CD4-positive, alpha-beta memory T cell (primary cell): ENCODE measurements around the gene APOA5. TPM values are rescaled to one million over a fixed set of nuclear protein-coding genes. Genes with fewer than 3 reads are reported as not detected.

Experiments used
- CTCF ChIA-PET: fragments of 350-600 bp; sonication (Branson Sonifier 250); formaldehyde crosslinking; loops from one replicate; lab custom pipeline; 2021; ENCODE audit warnings: inconsistent platforms; ENCODE audit not compliant: partially characterized antibody; lab: Charles Lee
- POLR2A ChIA-PET: fragments of 350-600 bp; sonication (Branson Sonifier 250); formaldehyde crosslinking; loops from one replicate; lab custom pipeline; 2021; ENCODE audit not compliant: partially characterized antibody; lab: Charles Lee
- DNase-seq, 5 donors: peaks; one replicate each; pipeline versions ENCODE4 v3.0.0 to v3.0.0-alpha.2; 2020 to 2022; ENCODE audit warnings: mixed read lengths in 1 of 5
- H3K27ac ChIP-seq: one replicate; pipeline ENCODE4 v1.7.0; 2013; ENCODE audit warnings: low read depth, low read length
- H3K27me3 ChIP-seq: 2 replicates; pipeline ENCODE4 v1.7.0; 2013; ENCODE audit warnings: mild to moderate bottlenecking, low read length, moderate library complexity; ENCODE audit not compliant: insufficient read depth
- H3K36me3 ChIP-seq: 2 replicates; pipeline ENCODE4 v1.7.0; 2013; ENCODE audit warnings: mild to moderate bottlenecking, low read length, moderate library complexity; ENCODE audit not compliant: insufficient read depth
- H3K4me1 ChIP-seq: 2 replicates; pipeline ENCODE4 v1.7.0; 2013; ENCODE audit warnings: mild to moderate bottlenecking, low read length, moderate library complexity; ENCODE audit not compliant: insufficient read depth
- H3K4me3 ChIP-seq, 2 donors: one replicate each; pipeline ENCODE4 v1.7.0; 2013; ENCODE audit warnings: low read length in 2 of 2, mild to moderate bottlenecking in 1 of 2
- H3K9me3 ChIP-seq, 2 donors: one replicate each; pipeline ENCODE4 v1.7.0; 2013; ENCODE audit warnings: low read length in 2 of 2, control low read depth in 1 of 2; ENCODE audit not compliant: control insufficient read depth in 1 of 2
- H3K27ac Mint-ChIP-seq, 7 donors: one replicate each; pipeline ENCODE4 v1.8.0; 2020 to 2021; ENCODE audit warnings: mixed read lengths in 7 of 7, mild to moderate bottlenecking in 6 of 7, inconsistent platforms in 3 of 7, moderate library complexity in 3 of 7
- H3K27me3 Mint-ChIP-seq, 2 donors: one replicate each; pipeline ENCODE4 v1.8.0; 2020 to 2021; ENCODE audit warnings: mixed read lengths in 2 of 2
- H3K36me3 Mint-ChIP-seq, 2 donors: one replicate each; pipeline ENCODE4 v1.8.0; 2020 to 2021; ENCODE audit warnings: mixed read lengths in 2 of 2, inconsistent platforms in 1 of 2, mild to moderate bottlenecking in 1 of 2
- H3K4me1 Mint-ChIP-seq, 4 donors: one replicate each; pipeline ENCODE4 v1.8.0; 2020 to 2021; ENCODE audit warnings: mixed read lengths in 4 of 4, mild to moderate bottlenecking in 1 of 4
- H3K4me3 Mint-ChIP-seq, 8 donors: one replicate each; pipeline ENCODE4 v1.8.0; 2020 to 2021; ENCODE audit warnings: mixed read lengths in 8 of 8, mild to moderate bottlenecking in 7 of 8, moderate library complexity in 6 of 8, inconsistent platforms in 3 of 8
- H3K9me3 Mint-ChIP-seq, 8 donors: one replicate each; pipeline ENCODE4 v1.8.0; 2020 to 2021; ENCODE audit warnings: mixed read lengths in 8 of 8, mild to moderate bottlenecking in 5 of 8, inconsistent platforms in 3 of 8, moderate library complexity in 1 of 8
- intact Hi-C: fragments of 100-400 bp; cut with micrococcal nuclease; formaldehyde crosslinking; loops from one replicate; pipeline ENCODE4 v1.15.1; 2023
- polyA plus RNA-seq, 2 donors: library from polyadenylated mRNA; unstranded; fragments of 300-500 nt; fragmentation: Illumina TruSeq; gene quantifications; one replicate each; pipeline ENCODE4 v1.2.3, GENCODE V29; 2021
- total RNA-seq, 2 experiments: library from RNA; stranded (reverse); gene quantifications; one replicate each; pipeline ENCODE4 v1.2.3, GENCODE V29; 2021

Gene APOA5
- total and polyA plus RNA-seq, 4 experiments from 2014 or later, result not detected

DNA sequence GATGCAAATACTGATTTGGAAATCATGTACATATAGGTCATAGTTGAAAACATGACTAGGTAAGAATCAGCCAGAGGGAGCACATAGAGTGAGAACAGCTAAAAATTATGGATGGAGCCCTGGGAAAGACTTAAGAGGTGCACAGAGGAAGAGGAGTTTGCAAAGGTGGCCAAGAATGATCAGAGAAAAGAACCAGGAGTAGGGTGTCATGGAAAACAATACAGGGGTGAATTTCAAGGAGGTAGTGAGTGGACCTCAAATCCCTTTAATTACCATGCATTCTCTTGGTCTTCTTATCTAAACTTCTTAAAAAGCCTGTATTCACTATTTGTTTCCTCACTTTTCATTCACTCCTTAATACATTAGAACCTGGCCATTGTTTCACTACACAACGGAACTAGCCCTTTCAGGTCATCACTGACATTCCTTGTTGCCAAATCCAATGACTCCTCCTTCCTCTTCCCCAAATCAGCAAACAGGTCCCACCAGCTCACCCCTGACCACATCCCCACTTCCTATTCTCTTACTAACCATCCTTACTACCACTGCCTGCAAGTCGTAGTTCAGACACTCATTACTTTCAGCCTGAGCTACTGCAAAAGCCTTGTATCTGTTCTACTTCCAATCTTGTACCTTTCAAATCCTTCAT, 41.5 kb downstream of the APOA5 start:
- Histone ChIP-seq H3K4me3 (no peak overlapping the region), H3K36me3 (peaks cover 54% of the 10 kb centered on the region)
- peaks cover 40 to 47% of the 10 kb centered on the region in 2 donors for H3K36me3 Mint-ChIP-seq

DNA sequence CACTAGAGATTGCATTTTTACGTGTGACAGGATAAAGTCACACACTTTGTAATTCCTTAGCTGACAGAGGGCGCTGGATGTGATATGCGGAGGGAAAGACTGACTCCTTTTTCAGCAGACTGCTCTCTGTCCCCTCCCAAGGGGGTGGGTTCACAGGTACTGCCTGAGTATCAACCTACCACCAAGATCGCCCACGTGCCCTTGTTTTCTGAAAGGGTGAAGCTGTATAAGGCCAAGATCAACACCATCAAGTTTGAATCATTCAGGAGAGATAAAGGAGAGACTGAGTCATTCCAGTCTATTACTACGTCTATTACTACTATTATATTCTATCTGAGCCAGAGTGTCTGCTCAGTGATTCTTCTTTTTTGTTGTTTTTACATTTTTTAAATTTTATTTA, 49.6 kb downstream of the APOA5 start:
- H3K36me3 Mint-ChIP-seq, result peaks cover 5 to 9% of the 10 kb centered on the region in 2 donors
- Histone ChIP-seq H3K4me3 (no peak overlapping the region), H3K27me3 (no peaks in the 10 kb centered on the region), H3K9me3 (no peaks in the 10 kb centered on the region), H3K36me3 (peaks cover 5% of the 10 kb centered on the region), H3K4me1 (no peaks in the 10 kb centered on the region), H3K27ac (no peak overlapping the region)
- H3K27ac Mint-ChIP-seq, result no peak overlapping the region
- ChIA-PET POLR2A (no interaction called here), CTCF (interaction anchor here (2.1 to 4.4 kb wide), 5 partner anchors 8 to 367 kb away, joined by 8 to 30 read pairs (median 10); no protein-coding TSS in a partner anchor)
- H3K9me3 Mint-ChIP-seq, result no peaks in the 10 kb centered on the region
- H3K27me3 Mint-ChIP-seq, result no peaks in the 10 kb centered on the region
- no peak for DNase-seq
- no peak overlapping the region for H3K4me3 Mint-ChIP-seq
- intact Hi-C loops, result no loop called here
- no peaks in the 10 kb centered on the region for H3K4me1 Mint-ChIP-seq

More for the DNA sequence above, 41.5 kb downstream of the APOA5 start:
- CTCF ChIA-PET, result interaction anchor here (2.0 to 2.6 kb wide), 2 partner anchors 9 to 15 kb away, joined by 6 read pairs; no protein-coding TSS in a partner anchor
- no peak for DNase-seq
- POLR2A ChIA-PET, result interaction anchor here (1.1 kb wide), 1 partner anchor 103 kb away, joined by 3 read pairs; no protein-coding TSS in a partner anchor
- H3K4me1 ChIP-seq, result no peaks in the 10 kb centered on the region
- Mint-ChIP-seq H3K9me3 (no peaks in the 10 kb centered on the region), H3K27ac (no peak overlapping the region), H3K4me1 (peaks cover 0 to 1% (median 0%) of the 10 kb centered on the region in 4 donors), H3K27me3 (no peaks in the 10 kb centered on the region), H3K4me3 (no peak overlapping the region)
- no peak overlapping the region for H3K27ac ChIP-seq
- H3K27me3 ChIP-seq, result no peaks in the 10 kb centered on the region
- intact Hi-C loops, result no loop called here
- H3K9me3 ChIP-seq, result no peaks in the 10 kb centered on the region

DNA sequence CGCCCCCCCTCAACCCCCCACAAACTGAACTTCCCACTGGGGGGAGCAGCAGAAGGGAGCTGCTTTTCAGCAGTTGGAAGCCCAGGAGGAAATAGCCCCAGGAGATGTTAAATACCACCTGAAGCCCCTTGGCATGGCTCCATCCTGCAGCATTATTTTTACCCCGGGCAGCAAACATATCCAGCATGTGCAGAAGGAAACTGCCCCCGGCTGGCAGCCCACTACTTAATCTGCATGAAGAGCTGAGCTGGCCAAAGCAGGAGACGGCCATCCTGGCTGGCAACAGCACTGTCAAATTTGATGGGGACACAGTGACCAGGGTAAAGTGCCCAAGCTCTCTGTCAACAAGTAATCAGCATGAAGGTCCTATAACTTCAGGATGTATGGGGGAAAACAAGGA, 50.9 kb downstream of the APOA5 start:
- intact Hi-C loops, result no loop called here
- no peak for DNase-seq
- Histone ChIP-seq H3K4me1 (no peaks in the 10 kb centered on the region), H3K4me3 (no peak overlapping the region), H3K9me3 (no peaks in the 10 kb centered on the region), H3K27me3 (no peaks in the 10 kb centered on the region), H3K27ac (no peak overlapping the region), H3K36me3 (no peaks in the 10 kb centered on the region)
- Mint-ChIP-seq H3K27me3 (no peaks in the 10 kb centered on the region), H3K36me3 (peaks cover 0 to 2% of the 10 kb centered on the region in 2 donors), H3K4me3 (no peak overlapping the region), H3K27ac (no peak overlapping the region), H3K9me3 (no peaks in the 10 kb centered on the region), H3K4me1 (no peaks in the 10 kb centered on the region)
- POLR2A ChIA-PET, result no interaction called here
- CTCF ChIA-PET, result interaction anchor here (1.3 to 4.4 kb wide), 2 partner anchors 9 to 14 kb away, joined by 5 to 19 read pairs; no protein-coding TSS in a partner anchor

Other genes starting within 250 kb of the APOA5 start
- gene BUD13, start 18.9 kb downstream of the APOA5 start, total RNA-seq, result 10 to 100 TPM; 19.9 to 23.1 TPM
- 10 to 100 TPM in 1 of 2 donors, 1 to 10 TPM in 1; 2.3 to 20.6 TPM for gene BUD13, start 18.9 kb downstream of the APOA5 start, polyA plus RNA-seq
- 10 to 100 TPM; 59.5 to 73.4 TPM for gene ZPR1, start 3.9 kb downstream of the APOA5 start, total RNA-seq
- 10 to 100 TPM; 45.8 to 48.1 TPM for gene ZPR1, start 3.9 kb downstream of the APOA5 start, polyA plus RNA-seq
- not detected for gene APOA4, start 31.4 kb upstream of the APOA5 start, total RNA-seq
- not detected for gene APOA4, start 31.4 kb upstream of the APOA5 start, polyA plus RNA-seq
- not detected for gene APOC3, start 38.0 kb upstream of the APOA5 start, total RNA-seq
- not detected for gene APOC3, start 38.0 kb upstream of the APOA5 start, polyA plus RNA-seq
- under 1 TPM in 1 of 2 experiments, not detected in 1; 0.75 TPM for gene APOA1, start 45.7 kb upstream of the APOA5 start, total RNA-seq
- under 1 TPM in 1 of 2 donors, not detected in 1; 0.50 TPM for gene APOA1, start 45.7 kb upstream of the APOA5 start, polyA plus RNA-seq